H1 (cell line): ENCODE results near the gene OTUB1. TPM values are rescaled to one million over a fixed set of nuclear protein-coding genes. Genes with fewer than 3 reads are reported as not detected.

ENCODE experiments used
- CTCF ChIA-PET: fragments of 300-600 bp; sonication (Branson Sonifier 250); formaldehyde crosslinking; loops from one replicate; lab custom pipeline; 2021; ENCODE audit not compliant: partially characterized antibody; lab: Charles Lee
- POLR2A ChIA-PET: fragments of 300-600 bp; sonication (Branson Sonifier 250); formaldehyde crosslinking; loops from one replicate; lab custom pipeline; 2021; ENCODE audit warnings: inconsistent platforms; ENCODE audit not compliant: partially characterized antibody; lab: Charles Lee
- DNase-seq, 2 experiments: peaks; one replicate each; pipeline versions ENCODE4 v3.0.0 to v3.0.0-alpha.2; 2010 to 2022; ENCODE audit warnings: low spot score in 2 of 2, low read depth in 1 of 2, mixed read lengths in 1 of 2
- FAIRE-seq: peaks from 2 replicates; lab custom pipeline; 2011; peaks lifted over from hg19 to GRCh38; lab: Jason Lieb, UNC
- H2AFZ ChIP-seq: 2 replicates; pipeline ENCODE4 v1.8.1; 2012; ENCODE audit warnings: low read length, inconsistent platforms
- H2AK5ac ChIP-seq: 2 replicates; pipeline ENCODE4 v1.6.1; 2013; ENCODE audit warnings: low read depth, low read length
- H2BK120ac ChIP-seq: replicated peaks from 2 replicates; pipeline ENCODE3; 2013; ENCODE audit warnings: low read depth, low read length, inconsistent platforms
- H2BK12ac ChIP-seq: 2 replicates; pipeline ENCODE4 v1.6.1; 2013; ENCODE audit warnings: low read depth, low read length
- H2BK15ac ChIP-seq: 2 replicates; pipeline ENCODE4 v1.6.1; 2013; ENCODE audit warnings: low read length
- H2BK20ac ChIP-seq: 2 replicates; pipeline ENCODE4 v1.6.1; 2013; ENCODE audit warnings: low read length
- H2BK5ac ChIP-seq: 2 replicates; pipeline ENCODE4 v1.6.1; 2013; ENCODE audit warnings: low read depth, low read length
- H3K14ac ChIP-seq: 2 replicates; pipeline ENCODE4 v1.6.1; 2013; ENCODE audit warnings: inconsistent platforms; ENCODE audit not compliant: insufficient read length
- H3K18ac ChIP-seq: 2 replicates; pipeline ENCODE4 v1.6.1; 2013; ENCODE audit warnings: low read length; ENCODE audit errors: extremely low read depth
- H3K23ac ChIP-seq: 2 replicates; pipeline ENCODE4 v1.6.1; 2013; ENCODE audit warnings: inconsistent platforms; ENCODE audit not compliant: insufficient read length
- H3K23me2 ChIP-seq: 2 replicates; pipeline ENCODE4 v1.6.1; 2013; ENCODE audit warnings: low read depth, low read length
- H3K27ac ChIP-seq: 2 replicates; pipeline ENCODE4 v1.6.1; 2011; ENCODE audit warnings: low read depth, low read length, inconsistent platforms
- H3K27me3 ChIP-seq, 4 experiments: replicated peaks in 1 of 4; 1 replicate in 1 of 4; 2 replicates in 3 of 4; pipeline versions ENCODE4 v1.6.1 to v1.8.1; 2011 to 2013; ENCODE audit warnings: low read length in 3 of 4, mild to moderate bottlenecking in 3 of 4, inconsistent platforms in 2 of 4, mixed read lengths in 2 of 4, moderate library complexity in 1 of 4; ENCODE audit not compliant: control insufficient read depth in 3 of 4, insufficient read depth in 3 of 4; ENCODE audit errors: extremely low read depth in 1 of 4
- H3K36me3 ChIP-seq, 4 experiments: 2 replicates each; pipeline versions ENCODE4 v1.6.1 to v1.8.1; 2011 to 2013; ENCODE audit warnings: mild to moderate bottlenecking in 4 of 4, low read length in 3 of 4, moderate library complexity in 2 of 4, control low read depth in 1 of 4, inconsistent platforms in 1 of 4; ENCODE audit not compliant: insufficient read depth in 4 of 4, control insufficient read depth in 2 of 4
- H3K4ac ChIP-seq: replicated peaks from 2 replicates; pipeline ENCODE3; 2013; ENCODE audit warnings: low read length, low read depth, mixed read lengths, inconsistent platforms; ENCODE audit not compliant: insufficient read length
- H3K4me1 ChIP-seq, 4 experiments: replicated peaks in 1 of 4; 1 replicate in 1 of 4; 2 replicates in 3 of 4; pipeline versions ENCODE4 v1.6.1 to v1.8.1; 2011 to 2013; ENCODE audit warnings: low read length in 3 of 4, inconsistent platforms in 2 of 4, mixed read lengths in 1 of 4; ENCODE audit not compliant: insufficient read depth in 4 of 4, control insufficient read depth in 3 of 4
- H3K4me2 ChIP-seq, 2 experiments: 2 replicates each; pipeline versions ENCODE4 v1.6.1 to v1.8.1; 2011 to 2013; ENCODE audit warnings: low read depth in 2 of 2, low read length in 2 of 2, control low read depth in 1 of 2, inconsistent platforms in 1 of 2, mild to moderate bottlenecking in 1 of 2; ENCODE audit not compliant: insufficient read depth in 1 of 2
- H3K4me3 ChIP-seq, 4 experiments: fragments of 200-600, 300-600 bp in 1 of 4; sonication (generic), shearing (Covaris generic), sonication (Bioruptor Twin) in 1 of 4; 2 replicates each; pipeline versions ENCODE4 v1.5.1 to v1.8.1; 2011 to 2016; ENCODE audit warnings: low read length in 4 of 4, low read depth in 3 of 4, control low read depth in 2 of 4, inconsistent platforms in 2 of 4, mild to moderate bottlenecking in 2 of 4, mixed read lengths in 1 of 4, moderate library complexity in 1 of 4; ENCODE audit not compliant: insufficient read depth in 2 of 4; ENCODE audit errors: extremely low read depth in 1 of 4
- H3K56ac ChIP-seq: replicated peaks from 2 replicates; pipeline ENCODE3; 2013; ENCODE audit warnings: low read depth, mild to moderate bottlenecking, mixed read lengths, low read length, inconsistent platforms; ENCODE audit not compliant: insufficient read length
- H3K79me1 ChIP-seq: 2 replicates; pipeline ENCODE4 v1.6.1; 2013; ENCODE audit warnings: low read depth, low read length, control low read depth
- H3K79me2 ChIP-seq, 2 experiments: 2 replicates each; pipeline versions ENCODE4 v1.6.1 to v1.8.1; 2012 to 2013; ENCODE audit warnings: low read length in 2 of 2, mild to moderate bottlenecking in 2 of 2, inconsistent platforms in 1 of 2; ENCODE audit not compliant: insufficient read depth in 2 of 2, control insufficient read depth in 1 of 2
- H3K9ac ChIP-seq, 4 experiments: replicated peaks in 1 of 4; 1 replicate in 1 of 4; 2 replicates in 3 of 4; pipeline versions ENCODE4 v1.6.1 to v1.8.1; 2011 to 2013; ENCODE audit warnings: low read depth in 3 of 4, low read length in 3 of 4, control low read depth in 2 of 4, mild to moderate bottlenecking in 2 of 4, moderate library complexity in 2 of 4, inconsistent platforms in 1 of 4; ENCODE audit errors: extremely low read depth in 1 of 4
- H3K9me3 ChIP-seq, 2 experiments: 2 replicates each; pipeline versions ENCODE4 v1.6.1 to v1.8.1; 2012 to 2013; ENCODE audit warnings: mild to moderate bottlenecking in 2 of 2, moderate library complexity in 2 of 2, control low read depth in 1 of 2, inconsistent platforms in 1 of 2, low read depth in 1 of 2, low read length in 1 of 2, mixed read lengths in 1 of 2; ENCODE audit not compliant: insufficient read depth in 2 of 2
- H4K20me1 ChIP-seq, 2 experiments: replicated peaks in 1 of 2; 2 replicates each; pipeline versions ENCODE3 to v1.8.1; 2011 to 2013; ENCODE audit warnings: inconsistent platforms in 2 of 2, low read length in 2 of 2, mild to moderate bottlenecking in 1 of 2; ENCODE audit not compliant: insufficient read depth in 2 of 2, control insufficient read depth in 1 of 2
- H4K5ac ChIP-seq: 2 replicates; pipeline ENCODE4 v1.6.1; 2013; ENCODE audit warnings: low read length, low read depth, mixed read lengths, inconsistent platforms; ENCODE audit not compliant: insufficient read length
- H4K8ac ChIP-seq: 2 replicates; pipeline ENCODE4 v1.8.0; 2013; ENCODE audit warnings: mild to moderate bottlenecking, moderate library complexity, low read length, inconsistent platforms; ENCODE audit not compliant: insufficient read depth; ENCODE audit errors: extremely low read depth
- H4K91ac ChIP-seq: replicated peaks from 2 replicates; pipeline ENCODE3; 2013; ENCODE audit warnings: low read length, mixed read lengths, inconsistent platforms; ENCODE audit not compliant: insufficient read length
- BCL11A ChIP-seq, 2 experiments: IDR thresholded peaks; one replicate each; pipeline ENCODE4 v1.6.1; 2011; ENCODE audit warnings: low read depth in 2 of 2, low read length in 2 of 2, mild to moderate bottlenecking in 2 of 2
- TBP ChIP-seq: IDR thresholded peaks from 2 replicates; pipeline ENCODE4 v1.6.1; 2011; ENCODE audit warnings: low read depth, low read length, improper control_type of control experiment
- ZNF274 ChIP-seq: IDR thresholded peaks from 2 replicates; pipeline ENCODE4 v1.7.0; 2012; ENCODE audit warnings: low read length, borderline replicate concordance; ENCODE audit errors: extremely low read depth
- WGBS, 2 experiments: shearing (Covaris generic) in 1 of 2; methylation state at CpG; one replicate each; pipeline versions ENCODE4 v1.1.6 to v1.1.7; 2013 to 2015; ENCODE audit warnings: low lambda C conversion rate in 2 of 2, mixed read lengths in 2 of 2, inconsistent platforms in 1 of 2, low coverage in 1 of 2, missing lambda C conversion rate in 1 of 2; ENCODE audit not compliant: insufficient replicate concordance in 2 of 2, insufficient coverage in 1 of 2, insufficient read length in 1 of 2; ENCODE audit errors: extremely low coverage in 1 of 2, missing lambda C conversion rate in 1 of 2; 5-methylcytosine and 5-hydroxymethylcytosine counted together
- polyA plus RNA-seq, 7 experiments: library from polyadenylated mRNA; depleted of rRNA in 3 of 7; stranded (reverse) in 5 of 7; unstranded in 2 of 7; fragments of >200 nt in 5 of 7; fragments of 200-250 nt in 2 of 7; gene quantifications; 1 replicate in 5 of 7; 2 replicates in 1 of 7; 4 replicates in 1 of 7; pipeline versions ENCODE4 v1.2.1 to v1.2.3, GENCODE V29; 2011 to 2013; ENCODE audit warnings: missing spikeins in 2 of 7, mixed read lengths in 2 of 7
- total RNA-seq: library from RNA; stranded (reverse); fragmentation: NEBNext Ultra II Directional; extraction: Animal tissue kit (Norgen Biotek cat#: 25700); gene quantifications from 2 replicates; pipeline ENCODE4 v1.2.1, GENCODE V29; 2021

The OTUB1 gene
- total and polyA plus RNA-seq, 2 of the 8 experiments (the other 6 are each of a cell fraction or from before 2014, with no cell fraction given): 110 to 274 TPM

GRCh38 chr11:63991558-63991957 lies 5.3 kb downstream of the OTUB1 start:
- Histone ChIP-seq H2BK20ac (no peak overlapping the region), H3K79me2 (peaks cover 5 to 30% of the 10 kb centered on the region in 2 experiments), H3K23me2 (peaks cover 4% of the 10 kb centered on the region; the same call in 1 of the 2 replicates), H3K9me3 (no peaks in the 10 kb centered on the region), H2AFZ (no peak overlapping the region), H2BK5ac (no peak overlapping the region), H4K5ac (no peak overlapping the region), H3K14ac (no peak overlapping the region), H3K27me3 (no peaks in the 10 kb centered on the region), H4K8ac (no peak overlapping the region), H3K18ac (no peak overlapping the region), H2BK12ac (no peak overlapping the region), H3K4me1 (peaks cover 0 to 8% (median 5%) of the 10 kb centered on the region in 4 experiments; a peak in 6 of 7 replicates), H3K56ac (no peak overlapping the region), H3K79me1 (peaks cover 28% of the 10 kb centered on the region), H3K4me3 (no peak overlapping the region), H2BK120ac (no peak overlapping the region), H3K36me3 (peaks cover 10 to 30% (median 17%) of the 10 kb centered on the region in 4 experiments; a peak in 6 of 8 replicates), H3K27ac (no peak overlapping the region), H3K23ac (no peak overlapping the region), H2BK15ac (no peak overlapping the region), H2AK5ac (no peak overlapping the region), H3K4ac (no peak overlapping the region), H3K9ac (no peak overlapping the region), H4K20me1 (peaks cover 11 to 38% of the 10 kb centered on the region in 2 experiments), H4K91ac (no peak overlapping the region), H3K4me2 (no peak overlapping the region)
- DNase-seq (no peak), FAIRE-seq (no peak)
- CTCF ChIA-PET: interaction anchor here (1.1 to 4.6 kb wide), 5 partner anchors 9 to 200 kb away, joined by 3 to 37 read pairs (median 3); no protein-coding TSS in a partner anchor
- 96% methylated on average over 8 of the region's 10 CpGs; no CpG with 5 or more reads in 1 of the 2 experiments for WGBS, 2 experiments
- POLR2A ChIA-PET: interaction anchor here (0.8 to 5.0 kb wide), 13 partner anchors 8 to 220 kb away, joined by 3 to 46 read pairs (median 3); partner anchors contain the start of gene STIP1
- TF ChIP-seq BCL11A (IDR thresholded peaks at IDR 0.05; ENCODE audit: low read depth in 2 of 2, low read length in 2 of 2) (no peak), TBP (no peak), ZNF274 (no peak)
